GM04503 (cell line): ENCODE data around the gene EXOC6B.
A peak's percentile ranks its signal among the peaks of the same experiment; 100 is the strongest.

ENCODE experiments used
- DNase-seq: peaks from one replicate; pipeline ENCODE4 v3.0.0-alpha.2; 2012; ENCODE audit warnings: low read depth

Gene EXOC6B

GRCh38 chr2:72734432-72734831 lies 91.4 kb downstream of the EXOC6B start:
- DNase-seq = no peak

GRCh38 chr2:72731116-72731515 lies 94.7 kb downstream of the EXOC6B start:
- no peak for DNase-seq

GRCh38 chr2:72727356-72727755 lies 98.5 kb downstream of the EXOC6B start:
- no peak for DNase-seq

GRCh38 chr2:72723769-72724370 lies 102.0 kb downstream of the EXOC6B start:
- no peak for DNase-seq

GRCh38 chr2:72722492-72723070 lies 103.3 kb downstream of the EXOC6B start:
- DNase-seq = peak; percentile 80

GRCh38 chr2:72719416-72719815 lies 106.4 kb downstream of the EXOC6B start:
- DNase-seq = no peak

GRCh38 chr2:72718876-72719275 lies 107.0 kb downstream of the EXOC6B start:
- no peak for DNase-seq

- no peak for DNase-seq
Observed at GRCh38 chr2:72716601-72717000, 109.2 kb downstream of the EXOC6B start.

GRCh38 chr2:72713857-72714256 lies 112.0 kb downstream of the EXOC6B start:
- no peak for DNase-seq

- DNase-seq = no peak
Observed at GRCh38 chr2:72712977-72713376, 112.9 kb downstream of the EXOC6B start.

- no peak for DNase-seq
Observed at GRCh38 chr2:72712304-72712703, 113.5 kb downstream of the EXOC6B start.

GRCh38 chr2:72710418-72711152 lies 115.2 kb downstream of the EXOC6B start:
- DNase-seq = no peak

- DNase-seq = no peak
Observed at GRCh38 chr2:72708236-72708635, 117.6 kb downstream of the EXOC6B start.

GRCh38 chr2:72698300-72698699 lies 127.5 kb downstream of the EXOC6B start:
- no peak for DNase-seq

GRCh38 chr2:72696559-72696958 lies 129.3 kb downstream of the EXOC6B start:
- no peak for DNase-seq

GRCh38 chr2:72695676-72696075 lies 130.2 kb downstream of the EXOC6B start:
- DNase-seq = no peak

- DNase-seq = peak; percentile 42
Observed at GRCh38 chr2:72694715-72695496, 130.9 kb downstream of the EXOC6B start.

- DNase-seq = no peak
Observed at GRCh38 chr2:72689579-72690195, 136.1 kb downstream of the EXOC6B start.

GRCh38 chr2:72685638-72686213 lies 140.1 kb downstream of the EXOC6B start:
- no peak for DNase-seq

GRCh38 chr2:72682061-72682460 lies 143.8 kb downstream of the EXOC6B start:
- DNase-seq = no peak

- no peak for DNase-seq
Observed at GRCh38 chr2:72681016-72681995, 144.5 kb downstream of the EXOC6B start.
